ENCODE measurements around the gene PRAMEF10. TPM values are rescaled to one million over a fixed set of nuclear protein-coding genes. Genes with fewer than 3 reads are reported as not detected.

Gene PRAMEF10
- total RNA-seq = not detected in 2 replicates

GRCh38 chr1:12898170-12898569 is at the start of gene PRAMEF10:
PRAMEF10 (minus strand) TSS chr1:12898270; CDS start chr1:12895847, 2,423 bp downstream.

GRCh38 chr1:12947480-12947879 is 49.4 kb upstream of the PRAMEF10 start, which contains the start of gene PRAMEF6:
PRAMEF6 (minus strand) TSS chr1:12947580; CDS start chr1:12942518, 5,062 bp downstream.

GRCh38 chr1:12916310-12916709 is 18.2 kb upstream of the PRAMEF10 start, which contains the start of gene PRAMEF7:
PRAMEF7 (plus strand) TSS chr1:12916610; CDS start chr1:12917693, 1,083 bp downstream.

GRCh38 chr1:12886101-12886500 is 12.0 kb downstream of the PRAMEF10 start, which contains the start of gene PRAMEF4:
PRAMEF4 (minus strand) TSS chr1:12886201; CDS start chr1:12883394, 2,807 bp downstream.

GRCh38 chr1:12856786-12857185 is 41.3 kb downstream of the PRAMEF10 start, which contains the start of gene PRAMEF2:
PRAMEF2 (plus strand) TSS chr1:12857086; CDS start chr1:12859010, 1,924 bp downstream.

GRCh38 chr1:12848620-12849019 is 49.5 kb downstream of the PRAMEF10 start, which contains the start of gene HNRNPCL1:
HNRNPCL1 (minus strand) TSS chr1:12848720; CDS start chr1:12848289, 431 bp downstream.

Other genes starting within 250 kb of the PRAMEF10 start
- not detected in 2 replicates for gene AADACL3, start 182.2 kb downstream of the PRAMEF10 start, total RNA-seq
- under 0.01 TPM in 1 of 2 replicates, not detected in the other for gene CFAP107, start 152.1 kb downstream of the PRAMEF10 start, total RNA-seq
- gene PRAMEF12, start 124.5 kb downstream of the PRAMEF10 start, total RNA-seq = not detected in 2 replicates
- not detected in 2 replicates for gene PRAMEF1, start 106.9 kb downstream of the PRAMEF10 start, total RNA-seq
- gene PRAMEF11, start 66.9 kb downstream of the PRAMEF10 start, total RNA-seq = not detected in 2 replicates
- gene HNRNPCL1, start 49.5 kb downstream of the PRAMEF10 start, total RNA-seq = not detected in 2 replicates
- not detected in 2 replicates for gene PRAMEF2, start 41.2 kb downstream of the PRAMEF10 start, total RNA-seq
- gene PRAMEF4, start 12.1 kb downstream of the PRAMEF10 start, total RNA-seq = not detected in 2 replicates
- not detected in 2 replicates for gene PRAMEF7, start 18.3 kb upstream of the PRAMEF10 start, total RNA-seq
- not detected in 2 replicates for gene PRAMEF6, start 49.3 kb upstream of the PRAMEF10 start, total RNA-seq
- gene PRAMEF27, start 158.3 kb upstream of the PRAMEF10 start, total RNA-seq = not detected in 2 replicates
- not detected in 2 replicates for gene HNRNPCL3, start 162.5 kb upstream of the PRAMEF10 start, total RNA-seq
- not detected in 2 replicates for gene PRAMEF25, start 172.5 kb upstream of the PRAMEF10 start, total RNA-seq
- gene HNRNPCL2, start 218.6 kb upstream of the PRAMEF10 start, total RNA-seq = not detected in 2 replicates

All from smooth muscle cell of trachea (primary cell).